H1 (cell line): Measurements from ENCODE around the gene SLC12A7. TPM values are rescaled to one million over a fixed set of nuclear protein-coding genes. Genes with fewer than 3 reads are reported as not detected.

ENCODE experiments used
- CTCF ChIA-PET: fragments of 300-600 bp; sonication (Branson Sonifier 250); formaldehyde crosslinking; loops from one replicate; lab custom pipeline; 2021; ENCODE audit not compliant: partially characterized antibody; lab: Charles Lee
- POLR2A ChIA-PET: fragments of 300-600 bp; sonication (Branson Sonifier 250); formaldehyde crosslinking; loops from one replicate; lab custom pipeline; 2021; ENCODE audit warnings: inconsistent platforms; ENCODE audit not compliant: partially characterized antibody; lab: Charles Lee
- DNase-seq, 2 experiments: peaks; one replicate each; pipeline versions ENCODE4 v3.0.0 to v3.0.0-alpha.2; 2010 to 2022; ENCODE audit warnings: low spot score in 2 of 2, low read depth in 1 of 2, mixed read lengths in 1 of 2
- FAIRE-seq: peaks from 2 replicates; lab custom pipeline; 2011; peaks lifted over from hg19 to GRCh38; lab: Jason Lieb, UNC
- H2AFZ ChIP-seq: 2 replicates; pipeline ENCODE4 v1.8.1; 2012; ENCODE audit warnings: low read length, inconsistent platforms
- H2AK5ac ChIP-seq: 2 replicates; pipeline ENCODE4 v1.6.1; 2013; ENCODE audit warnings: low read depth, low read length
- H2BK120ac ChIP-seq: replicated peaks from 2 replicates; pipeline ENCODE3; 2013; ENCODE audit warnings: low read depth, low read length, inconsistent platforms
- H2BK12ac ChIP-seq: 2 replicates; pipeline ENCODE4 v1.6.1; 2013; ENCODE audit warnings: low read depth, low read length
- H2BK15ac ChIP-seq: 2 replicates; pipeline ENCODE4 v1.6.1; 2013; ENCODE audit warnings: low read length
- H2BK20ac ChIP-seq: 2 replicates; pipeline ENCODE4 v1.6.1; 2013; ENCODE audit warnings: low read length
- H2BK5ac ChIP-seq: 2 replicates; pipeline ENCODE4 v1.6.1; 2013; ENCODE audit warnings: low read depth, low read length
- H3K14ac ChIP-seq: 2 replicates; pipeline ENCODE4 v1.6.1; 2013; ENCODE audit warnings: inconsistent platforms; ENCODE audit not compliant: insufficient read length
- H3K18ac ChIP-seq: 2 replicates; pipeline ENCODE4 v1.6.1; 2013; ENCODE audit warnings: low read length; ENCODE audit errors: extremely low read depth
- H3K23ac ChIP-seq: 2 replicates; pipeline ENCODE4 v1.6.1; 2013; ENCODE audit warnings: inconsistent platforms; ENCODE audit not compliant: insufficient read length
- H3K23me2 ChIP-seq: 2 replicates; pipeline ENCODE4 v1.6.1; 2013; ENCODE audit warnings: low read depth, low read length
- H3K27ac ChIP-seq: 2 replicates; pipeline ENCODE4 v1.6.1; 2011; ENCODE audit warnings: low read depth, low read length, inconsistent platforms
- H3K27me3 ChIP-seq, 4 experiments: replicated peaks in 1 of 4; 1 replicate in 1 of 4; 2 replicates in 3 of 4; pipeline versions ENCODE4 v1.6.1 to v1.8.1; 2011 to 2013; ENCODE audit warnings: low read length in 3 of 4, mild to moderate bottlenecking in 3 of 4, inconsistent platforms in 2 of 4, mixed read lengths in 2 of 4, moderate library complexity in 1 of 4; ENCODE audit not compliant: control insufficient read depth in 3 of 4, insufficient read depth in 3 of 4; ENCODE audit errors: extremely low read depth in 1 of 4
- H3K36me3 ChIP-seq, 4 experiments: 2 replicates each; pipeline versions ENCODE4 v1.6.1 to v1.8.1; 2011 to 2013; ENCODE audit warnings: mild to moderate bottlenecking in 4 of 4, low read length in 3 of 4, moderate library complexity in 2 of 4, control low read depth in 1 of 4, inconsistent platforms in 1 of 4; ENCODE audit not compliant: insufficient read depth in 4 of 4, control insufficient read depth in 2 of 4
- H3K4ac ChIP-seq: replicated peaks from 2 replicates; pipeline ENCODE3; 2013; ENCODE audit warnings: low read length, low read depth, mixed read lengths, inconsistent platforms; ENCODE audit not compliant: insufficient read length
- H3K4me1 ChIP-seq, 4 experiments: replicated peaks in 1 of 4; 1 replicate in 1 of 4; 2 replicates in 3 of 4; pipeline versions ENCODE4 v1.6.1 to v1.8.1; 2011 to 2013; ENCODE audit warnings: low read length in 3 of 4, inconsistent platforms in 2 of 4, mixed read lengths in 1 of 4; ENCODE audit not compliant: insufficient read depth in 4 of 4, control insufficient read depth in 3 of 4
- H3K4me2 ChIP-seq, 2 experiments: 2 replicates each; pipeline versions ENCODE4 v1.6.1 to v1.8.1; 2011 to 2013; ENCODE audit warnings: low read depth in 2 of 2, low read length in 2 of 2, control low read depth in 1 of 2, inconsistent platforms in 1 of 2, mild to moderate bottlenecking in 1 of 2; ENCODE audit not compliant: insufficient read depth in 1 of 2
- H3K4me3 ChIP-seq, 4 experiments: fragments of 200-600, 300-600 bp in 1 of 4; sonication (generic), shearing (Covaris generic), sonication (Bioruptor Twin) in 1 of 4; 2 replicates each; pipeline versions ENCODE4 v1.5.1 to v1.8.1; 2011 to 2016; ENCODE audit warnings: low read length in 4 of 4, low read depth in 3 of 4, control low read depth in 2 of 4, inconsistent platforms in 2 of 4, mild to moderate bottlenecking in 2 of 4, mixed read lengths in 1 of 4, moderate library complexity in 1 of 4; ENCODE audit not compliant: insufficient read depth in 2 of 4; ENCODE audit errors: extremely low read depth in 1 of 4
- H3K56ac ChIP-seq: replicated peaks from 2 replicates; pipeline ENCODE3; 2013; ENCODE audit warnings: low read depth, mild to moderate bottlenecking, mixed read lengths, low read length, inconsistent platforms; ENCODE audit not compliant: insufficient read length
- H3K79me1 ChIP-seq: 2 replicates; pipeline ENCODE4 v1.6.1; 2013; ENCODE audit warnings: low read depth, low read length, control low read depth
- H3K79me2 ChIP-seq, 2 experiments: 2 replicates each; pipeline versions ENCODE4 v1.6.1 to v1.8.1; 2012 to 2013; ENCODE audit warnings: low read length in 2 of 2, mild to moderate bottlenecking in 2 of 2, inconsistent platforms in 1 of 2; ENCODE audit not compliant: insufficient read depth in 2 of 2, control insufficient read depth in 1 of 2
- H3K9ac ChIP-seq, 4 experiments: replicated peaks in 1 of 4; 1 replicate in 1 of 4; 2 replicates in 3 of 4; pipeline versions ENCODE4 v1.6.1 to v1.8.1; 2011 to 2013; ENCODE audit warnings: low read depth in 3 of 4, low read length in 3 of 4, control low read depth in 2 of 4, mild to moderate bottlenecking in 2 of 4, moderate library complexity in 2 of 4, inconsistent platforms in 1 of 4; ENCODE audit errors: extremely low read depth in 1 of 4
- H3K9me3 ChIP-seq, 2 experiments: 2 replicates each; pipeline versions ENCODE4 v1.6.1 to v1.8.1; 2012 to 2013; ENCODE audit warnings: mild to moderate bottlenecking in 2 of 2, moderate library complexity in 2 of 2, control low read depth in 1 of 2, inconsistent platforms in 1 of 2, low read depth in 1 of 2, low read length in 1 of 2, mixed read lengths in 1 of 2; ENCODE audit not compliant: insufficient read depth in 2 of 2
- H4K20me1 ChIP-seq, 2 experiments: replicated peaks in 1 of 2; 2 replicates each; pipeline versions ENCODE3 to v1.8.1; 2011 to 2013; ENCODE audit warnings: inconsistent platforms in 2 of 2, low read length in 2 of 2, mild to moderate bottlenecking in 1 of 2; ENCODE audit not compliant: insufficient read depth in 2 of 2, control insufficient read depth in 1 of 2
- H4K5ac ChIP-seq: 2 replicates; pipeline ENCODE4 v1.6.1; 2013; ENCODE audit warnings: low read length, low read depth, mixed read lengths, inconsistent platforms; ENCODE audit not compliant: insufficient read length
- H4K8ac ChIP-seq: 2 replicates; pipeline ENCODE4 v1.8.0; 2013; ENCODE audit warnings: mild to moderate bottlenecking, moderate library complexity, low read length, inconsistent platforms; ENCODE audit not compliant: insufficient read depth; ENCODE audit errors: extremely low read depth
- H4K91ac ChIP-seq: replicated peaks from 2 replicates; pipeline ENCODE3; 2013; ENCODE audit warnings: low read length, mixed read lengths, inconsistent platforms; ENCODE audit not compliant: insufficient read length
- CBX5 ChIP-seq: fragments of 300-800, 300-1000 bp; sonication (generic); IDR thresholded peaks from 2 replicates; pipeline ENCODE4 v1.7.1; 2016; ENCODE audit warnings: antibody characterized with exemption, low read length, low read depth
- CEBPB ChIP-seq: IDR thresholded peaks from 2 replicates; pipeline ENCODE4 v1.6.1; 2012; ENCODE audit warnings: low read depth, low read length
- EZH2 ChIP-seq: fragments of 200-600 bp; sonication (generic); IDR thresholded peaks from 2 replicates; pipeline ENCODE4 v1.7.1; 2012; ENCODE audit warnings: low read depth, mild to moderate bottlenecking, moderate library complexity, low read length, inconsistent platforms; ENCODE audit not compliant: severe bottlenecking
- HDAC6 ChIP-seq: IDR thresholded peaks from one replicate; pipeline ENCODE4 v1.7.1; 2012; ENCODE audit warnings: low read depth, mild to moderate bottlenecking, inconsistent platforms, low read length, moderate library complexity
- KDM4A ChIP-seq: IDR thresholded peaks from one replicate; pipeline ENCODE4 v1.7.1; 2012; ENCODE audit warnings: low read depth, mild to moderate bottlenecking, moderate library complexity, low read length, inconsistent platforms; ENCODE audit not compliant: severe bottlenecking
- KDM5A ChIP-seq: fragments of 200-600 bp; IDR thresholded peaks from 2 replicates; pipeline ENCODE4 v1.7.1; 2012; ENCODE audit warnings: mild to moderate bottlenecking, low read length, inconsistent platforms, mixed read lengths
- NRF1 ChIP-seq: IDR thresholded peaks from 2 replicates; pipeline ENCODE4 v1.6.1; 2011; ENCODE audit warnings: mild to moderate bottlenecking, low read depth, low read length, improper control_type of control experiment
- PHF8 ChIP-seq: fragments of 200-600 bp; sonication (generic); conservative IDR thresholded peaks from 2 replicates; pipeline ENCODE4 v1.7.1; 2012; ENCODE audit warnings: low read depth, mild to moderate bottlenecking, inconsistent platforms, low read length, moderate library complexity
- POLR2AphosphoS5 ChIP-seq: IDR thresholded peaks from 2 replicates; pipeline ENCODE4 v1.6.1; 2011; ENCODE audit warnings: low read depth, low read length
- RXRA ChIP-seq: IDR thresholded peaks from 2 replicates; pipeline ENCODE4 v1.6.1; 2011; ENCODE audit warnings: low read depth, mild to moderate bottlenecking, low read length, moderate library complexity; ENCODE audit not compliant: insufficient read depth
- SAP30 ChIP-seq: fragments of 300-600 bp; sonication (generic); IDR thresholded peaks from 2 replicates; pipeline ENCODE4 v1.7.1; 2012; ENCODE audit warnings: low read length, moderate library complexity, mild to moderate bottlenecking, inconsistent platforms; ENCODE audit not compliant: insufficient read depth, insufficient replicate concordance
- SIN3A ChIP-seq, 2 experiments: IDR thresholded peaks in 1 of 2; conservative IDR thresholded peaks in 1 of 2; 2 replicates each; pipeline ENCODE4 v1.6.1; 2011 to 2012; ENCODE audit warnings: low read length in 2 of 2, improper control_type of control experiment in 1 of 2, low read depth in 1 of 2, mild to moderate bottlenecking in 1 of 2
- TAF1 ChIP-seq: IDR thresholded peaks from 2 replicates; pipeline ENCODE4 v1.6.1; 2011; ENCODE audit warnings: mild to moderate bottlenecking, low read depth, low read length
- WGBS, 2 experiments: shearing (Covaris generic) in 1 of 2; methylation state at CpG; one replicate each; pipeline versions ENCODE4 v1.1.6 to v1.1.7; 2013 to 2015; ENCODE audit warnings: low lambda C conversion rate in 2 of 2, mixed read lengths in 2 of 2, inconsistent platforms in 1 of 2, low coverage in 1 of 2, missing lambda C conversion rate in 1 of 2; ENCODE audit not compliant: insufficient replicate concordance in 2 of 2, insufficient coverage in 1 of 2, insufficient read length in 1 of 2; ENCODE audit errors: extremely low coverage in 1 of 2, missing lambda C conversion rate in 1 of 2; 5-methylcytosine and 5-hydroxymethylcytosine counted together
- polyA plus RNA-seq, 7 experiments: library from polyadenylated mRNA; depleted of rRNA in 3 of 7; stranded (reverse) in 5 of 7; unstranded in 2 of 7; fragments of >200 nt in 5 of 7; fragments of 200-250 nt in 2 of 7; gene quantifications; 1 replicate in 5 of 7; 2 replicates in 1 of 7; 4 replicates in 1 of 7; pipeline versions ENCODE4 v1.2.1 to v1.2.3, GENCODE V29; 2011 to 2013; ENCODE audit warnings: missing spikeins in 2 of 7, mixed read lengths in 2 of 7
- total RNA-seq: library from RNA; stranded (reverse); fragmentation: NEBNext Ultra II Directional; extraction: Animal tissue kit (Norgen Biotek cat#: 25700); gene quantifications from 2 replicates; pipeline ENCODE4 v1.2.1, GENCODE V29; 2021

Gene SLC12A7
- total and polyA plus RNA-seq, 2 of the 8 experiments (the other 6 are each of a cell fraction or from before 2014, with no cell fraction given), result 23.5 to 39.7 TPM

DNA sequence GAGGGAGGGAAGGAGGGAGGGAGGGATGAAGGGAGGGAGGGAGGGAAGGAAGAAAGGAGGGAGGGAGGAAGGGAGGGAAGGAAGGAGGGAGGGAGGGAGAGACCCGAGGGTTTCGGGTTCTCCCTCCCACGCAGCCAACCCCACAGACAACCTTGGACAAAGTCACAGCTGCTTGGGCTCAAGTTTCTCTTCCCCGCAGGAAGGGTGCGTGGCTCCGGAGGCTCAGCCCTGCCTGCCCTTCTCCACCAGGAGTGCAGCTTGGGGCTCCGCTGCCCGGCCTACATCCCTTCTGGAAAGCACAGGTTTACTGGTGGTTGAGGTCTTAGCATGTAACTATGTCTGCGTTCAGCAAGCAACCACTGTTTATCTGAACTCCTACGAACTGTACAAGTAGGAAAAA lies 15.0 kb downstream of the SLC12A7 start:
- Histone ChIP-seq H3K23me2 (no peaks in the 10 kb centered on the region; the same call in 1 of the 2 replicates), H3K36me3 (peaks cover 0 to 19% (median 4%) of the 10 kb centered on the region in 4 experiments; a peak in 2 of 8 replicates), H4K5ac (peak overlapping the region; percentile 20), H3K79me2 (peaks cover 0 to 62% of the 10 kb centered on the region in 2 experiments; a peak in 3 of 4 replicates), H4K20me1 (peaks cover 0 to 15% of the 10 kb centered on the region in 2 experiments), H2AK5ac (peak overlapping the region; percentile 77; the same call in 1 of the 2 replicates), H3K4me2 (0 out of 4 replicates have a peak overlapping the region, but pooled peaks of 1 of the 2 experiments have one; percentile 13), H3K9me3 (no peaks in the 10 kb centered on the region), H3K18ac (peak overlapping the region; percentile 60), H3K4me1 (peaks cover 5 to 60% (median 35%) of the 10 kb centered on the region in 4 experiments), H2AFZ (no peak overlapping the region), H3K14ac (no peak overlapping the region), H3K9ac (no peak overlapping the region), H3K27ac (no peak overlapping the region), H3K23ac (no peak overlapping the region), H3K56ac (no peak overlapping the region), H4K91ac (peak overlapping the region; percentile 15), H2BK120ac (no peak overlapping the region), H3K27me3 (no peaks in the 10 kb centered on the region), H3K4me3 (no peak overlapping the region), H2BK5ac (0 out of 2 replicates have a peak overlapping the region, but pooled peaks have one; percentile 48), H2BK20ac (0 out of 2 replicates have a peak overlapping the region, but pooled peaks have one; percentile 21), H3K79me1 (peaks cover 42% of the 10 kb centered on the region), H2BK12ac (peak overlapping the region; percentile 71; the same call in 1 of the 2 replicates), H3K4ac (no peak overlapping the region), H2BK15ac (peak overlapping the region; percentile 83; the same call in 1 of the 2 replicates), H4K8ac (no peak overlapping the region)
- CTCF ChIA-PET, result no interaction called here
- 90% methylated on average over 7 of the region's 10 CpGs; no CpG with 5 or more reads in 1 of the 2 experiments for WGBS, 2 experiments
- FAIRE-seq (no peak), DNase-seq (no peak)
- POLR2A ChIA-PET, result interaction anchor here (2.5 kb wide), 1 partner anchor 9 kb away, joined by 5 read pairs; no protein-coding TSS in a partner anchor
- TF ChIP-seq HDAC6 (no peak), NRF1 (no peak), KDM4A (no peak), SIN3A (conservative IDR thresholded peaks at IDR 0.05 in 1 of 2, IDR thresholded peaks at IDR 0.05 in 1 of 2; ENCODE audit: low read depth in 1 of 2, low read length in 2 of 2) (no peak), PHF8 (no peak), RXRA (no peak), CBX5 (no peak), POLR2AphosphoS5 (no peak), KDM5A (no peak), TAF1 (no peak), CEBPB (no peak), SAP30 (no peak), EZH2 (no peak)
